Mononuclear cell (primary cell): ENCODE results near the gene FIBCD1. TPM values are rescaled to one million over a fixed set of nuclear protein-coding genes. Genes with fewer than 3 reads are reported as not detected.
"Not testable (repeated sequence)": the region's sequence is repeated elsewhere in the genome, so short reads cannot be mapped to it uniquely, and the experiment has no call there.

Source experiments
- H3K27me3 ChIP-seq: 2 replicates; pipeline ENCODE4 v1.6.0; 2011; ENCODE audit warnings: low read length, control low read depth; ENCODE audit not compliant: insufficient read depth
- H3K4me1 ChIP-seq: 2 replicates; pipeline ENCODE4 v1.5.1; 2011; ENCODE audit warnings: mild to moderate bottlenecking, low read length, control low read depth; ENCODE audit not compliant: insufficient read depth
- H3K4me3 ChIP-seq: 2 replicates; pipeline ENCODE4 v1.5.1; 2011; ENCODE audit warnings: mild to moderate bottlenecking, low read length, moderate library complexity
- H3K9me3 ChIP-seq: 2 replicates; pipeline ENCODE4 v1.5.1; 2011; ENCODE audit warnings: low read depth, mild to moderate bottlenecking, control low read depth, low read length
- total RNA-seq: library from RNA; depleted of rRNA; stranded (reverse); fragments of >200 nt; gene quantifications from one replicate; pipeline ENCODE4 v1.2.3, GENCODE V29; 2012

Gene FIBCD1
- total RNA-seq, 1 donor = not detected

GRCh38 chr9:130962418-130963316, 23.6 kb upstream of the FIBCD1 start:
- Histone ChIP-seq H3K9me3 (no peaks in the 10 kb centered on the region), H3K27me3 (no peaks in the 10 kb centered on the region), H3K4me1 (no peaks in the 10 kb centered on the region), H3K4me3 (no peak overlapping the region)

- Histone ChIP-seq H3K9me3 (no peaks in the 10 kb centered on the region), H3K4me1 (no peaks in the 10 kb centered on the region), H3K4me3 (no peak overlapping the region), H3K27me3 (no peaks in the 10 kb centered on the region)
Measured at GRCh38 chr9:130961511-130962300, 22.7 kb upstream of the FIBCD1 start.

DNA sequence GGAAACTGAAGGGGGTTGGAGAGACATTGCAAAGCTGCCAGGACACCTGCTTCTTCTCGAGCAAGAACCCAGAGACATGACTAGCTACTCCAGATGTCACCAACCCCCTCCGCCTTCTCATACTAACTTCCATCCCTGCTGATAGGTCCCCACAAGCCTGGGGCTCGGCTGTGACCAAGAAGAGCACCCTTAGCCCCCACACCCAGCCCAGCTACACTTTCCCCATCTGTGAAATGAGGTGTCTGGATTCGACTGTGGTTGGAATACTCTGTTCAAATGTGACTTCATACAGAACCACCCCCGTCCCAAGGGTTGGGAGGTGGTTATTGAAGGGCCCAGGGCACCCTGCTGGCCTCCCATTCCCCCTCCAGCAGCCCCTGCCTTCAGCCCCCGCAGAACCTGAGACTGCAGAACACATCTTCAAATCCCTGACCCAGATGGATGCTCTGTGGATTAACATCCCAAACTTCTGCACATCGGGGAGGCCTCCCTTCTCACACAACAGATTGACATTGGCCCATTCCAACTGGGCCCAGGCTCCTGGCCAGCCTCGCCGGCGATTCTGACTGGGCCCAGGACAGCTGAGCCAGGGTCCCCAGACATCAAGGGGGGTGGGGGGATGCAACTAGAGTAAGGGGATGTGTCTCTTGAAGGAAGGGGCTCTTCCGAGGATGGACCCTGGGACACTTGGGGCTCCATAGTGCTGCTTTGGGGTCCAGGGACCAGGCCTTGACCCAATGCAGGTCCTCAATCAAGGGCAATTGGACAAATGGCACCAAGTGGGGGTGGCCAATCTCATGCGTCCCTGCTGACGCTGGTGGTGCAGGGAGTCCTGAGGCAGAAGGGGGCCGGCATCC, 21.7 kb upstream of the FIBCD1 start:
- no peaks in the 10 kb centered on the region for H3K9me3 ChIP-seq
- H3K4me1 ChIP-seq = no peaks in the 10 kb centered on the region
- H3K4me3 ChIP-seq = no peak overlapping the region
- H3K27me3 ChIP-seq = no peaks in the 10 kb centered on the region

GRCh38 chr9:130959809-130960334, 20.8 kb upstream of the FIBCD1 start:
- H3K4me3 ChIP-seq = no peak overlapping the region
- no peaks in the 10 kb centered on the region for H3K9me3 ChIP-seq
- no peaks in the 10 kb centered on the region for H3K27me3 ChIP-seq
- no peaks in the 10 kb centered on the region for H3K4me1 ChIP-seq

DNA sequence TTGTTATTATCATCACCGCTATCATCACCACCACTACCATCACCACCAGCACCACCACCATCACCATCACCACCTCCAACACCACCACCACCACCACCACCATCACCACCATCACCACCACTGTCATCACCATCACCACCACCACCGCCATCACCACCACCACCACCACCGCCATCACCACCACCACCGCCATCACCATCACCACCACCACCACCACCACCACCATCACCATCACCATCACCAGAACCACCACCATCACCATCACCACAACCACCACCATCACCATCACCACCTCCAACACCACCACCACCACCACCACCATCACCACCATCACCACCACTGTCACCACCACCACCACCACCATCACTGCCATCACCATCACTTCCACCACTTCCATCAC, 19.5 kb upstream of the FIBCD1 start:
- H3K9me3 ChIP-seq, H3K4me3 ChIP-seq, H3K4me1 ChIP-seq, H3K27me3 ChIP-seq: not testable (repeated sequence)

- Histone ChIP-seq H3K4me3 (no peak overlapping the region), H3K4me1 (no peaks in the 10 kb centered on the region), H3K27me3 (no peaks in the 10 kb centered on the region), H3K9me3 (no peaks in the 10 kb centered on the region)
Measured at GRCh38 chr9:130957451-130958203, 18.6 kb upstream of the FIBCD1 start.

- Histone ChIP-seq H3K9me3 (no peaks in the 10 kb centered on the region), H3K4me1 (no peaks in the 10 kb centered on the region), H3K4me3 (no peak overlapping the region), H3K27me3 (no peaks in the 10 kb centered on the region)
Measured at GRCh38 chr9:130956636-130957450, 17.8 kb upstream of the FIBCD1 start.

DNA sequence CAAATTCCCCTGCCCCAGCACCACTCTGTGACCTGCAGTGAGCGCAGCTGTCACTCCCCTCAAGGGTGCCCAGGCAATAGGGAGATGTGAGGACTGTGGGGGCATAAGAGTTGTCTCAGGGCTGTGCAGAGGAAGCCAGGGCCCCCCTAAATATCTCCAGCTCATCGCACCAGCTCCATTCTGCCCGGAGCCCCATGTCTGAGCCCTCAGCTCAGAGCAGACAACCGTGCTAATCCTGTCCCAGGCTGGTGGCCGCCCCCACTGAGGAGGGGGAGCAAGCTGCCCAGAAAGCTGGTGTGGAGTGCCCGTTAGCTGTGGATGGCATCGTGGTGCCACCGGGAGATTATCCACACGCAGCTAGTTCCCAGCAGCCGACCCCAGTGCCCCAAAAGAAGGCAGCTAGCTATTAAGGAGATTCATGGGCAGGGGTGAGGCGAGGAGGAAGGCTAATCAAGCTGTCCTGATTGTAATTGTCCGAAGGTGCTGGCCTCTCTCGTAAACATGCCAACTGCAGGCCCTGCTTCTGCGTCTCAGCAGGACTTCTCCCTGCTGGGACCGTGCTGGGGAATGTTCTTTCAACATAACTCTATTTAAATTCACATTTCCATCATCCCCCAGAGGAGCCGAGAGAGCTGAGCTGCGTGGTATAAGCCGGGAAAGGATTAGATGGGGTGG, 17.0 kb upstream of the FIBCD1 start:
- Histone ChIP-seq H3K4me3 (no peak overlapping the region), H3K9me3 (no peaks in the 10 kb centered on the region), H3K27me3 (no peaks in the 10 kb centered on the region), H3K4me1 (no peaks in the 10 kb centered on the region)

DNA sequence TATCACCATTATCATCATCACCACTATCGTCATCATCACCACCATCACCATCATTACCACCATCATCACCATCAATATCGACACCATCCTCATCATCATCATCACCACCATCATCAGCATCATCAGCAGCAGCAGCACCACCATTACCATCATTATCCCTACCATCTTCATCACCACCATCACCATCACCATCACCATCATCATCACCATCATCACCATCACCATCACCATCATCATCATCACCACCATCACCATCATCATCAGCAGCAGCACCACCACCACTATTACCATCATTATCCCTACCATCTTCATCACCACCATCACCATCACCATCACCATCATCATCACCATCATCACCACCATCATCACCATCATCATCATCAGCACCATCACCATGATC, 15.9 kb upstream of the FIBCD1 start:
- not testable (repeated sequence) for H3K27me3 ChIP-seq, H3K9me3 ChIP-seq, H3K4me3 ChIP-seq, H3K4me1 ChIP-seq

- H3K4me1 ChIP-seq = no peaks in the 10 kb centered on the region
- H3K4me3 ChIP-seq = no peak overlapping the region
Measured at GRCh38 chr9:130954317-130954716, 15.3 kb upstream of the FIBCD1 start.

GRCh38 chr9:130952065-130952762, 13.2 kb upstream of the FIBCD1 start:
- no peaks in the 10 kb centered on the region for H3K4me1 ChIP-seq
- no peaks in the 10 kb centered on the region for H3K9me3 ChIP-seq
- no peaks in the 10 kb centered on the region for H3K27me3 ChIP-seq
- no peak overlapping the region for H3K4me3 ChIP-seq

More at GRCh38 chr9:130954317-130954716, 15.3 kb upstream of the FIBCD1 start:
- H3K27me3 ChIP-seq = no peaks in the 10 kb centered on the region
- H3K9me3 ChIP-seq = no peaks in the 10 kb centered on the region

DNA sequence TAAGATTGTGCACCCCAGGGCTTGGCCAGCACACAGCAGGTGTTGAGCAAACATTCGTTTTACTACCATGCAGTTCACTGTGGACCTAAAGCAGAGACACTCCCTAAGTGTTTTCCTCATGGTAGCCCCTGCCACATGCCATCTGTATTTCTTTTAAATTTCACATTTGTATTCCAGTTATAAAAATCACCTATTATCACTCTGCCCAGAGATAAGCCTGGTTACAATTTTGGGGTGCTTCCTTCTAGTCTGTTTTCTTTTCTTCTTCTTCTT, 10.9 kb upstream of the FIBCD1 start:
- no peak overlapping the region for H3K4me3 ChIP-seq
- no peaks in the 10 kb centered on the region for H3K4me1 ChIP-seq
- H3K27me3 ChIP-seq = no peaks in the 10 kb centered on the region
- H3K9me3 ChIP-seq = no peaks in the 10 kb centered on the region
